H1 (cell line): ENCODE results near the gene ZNF618.

Experiments used
- EGR1 ChIP-seq: IDR thresholded peaks from 2 replicates; pipeline ENCODE4 v1.6.1; 2011; ENCODE audit warnings: low read depth, low read length, borderline replicate concordance
- EP300 ChIP-seq, 2 experiments: IDR thresholded peaks; 1 replicate in 1 of 2; 2 replicates in 1 of 2; pipeline ENCODE4 v1.6.1; 2011 to 2012; ENCODE audit warnings: low read depth in 2 of 2, low read length in 2 of 2, mild to moderate bottlenecking in 2 of 2, borderline replicate concordance in 1 of 2, inconsistent platforms in 1 of 2, moderate library complexity in 1 of 2
- FOSL1 ChIP-seq: IDR thresholded peaks from 2 replicates; pipeline ENCODE4 v1.6.1; 2011; ENCODE audit warnings: mild to moderate bottlenecking, low read depth, low read length, moderate library complexity; ENCODE audit not compliant: insufficient read depth
- PHF8 ChIP-seq: fragments of 200-600 bp; sonication (generic); conservative IDR thresholded peaks from 2 replicates; pipeline ENCODE4 v1.7.1; 2012; ENCODE audit warnings: low read depth, mild to moderate bottlenecking, inconsistent platforms, low read length, moderate library complexity
- POLR2AphosphoS5 ChIP-seq: IDR thresholded peaks from 2 replicates; pipeline ENCODE4 v1.6.1; 2011; ENCODE audit warnings: low read depth, low read length
- TEAD4 ChIP-seq: IDR thresholded peaks from 2 replicates; pipeline ENCODE4 v1.6.1; 2012; ENCODE audit warnings: low read depth, low read length, inconsistent platforms, mixed read lengths
- TF ChIP-seq, protein P1 (sequence below): IDR thresholded peaks from 2 replicates; pipeline ENCODE4 v1.6.1; 2011; ENCODE audit warnings: low read length, improper control_type of control experiment
- TF ChIP-seq, protein P2 (sequence below): IDR thresholded peaks from 2 replicates; pipeline ENCODE4 v1.6.1; 2012; ENCODE audit warnings: inconsistent platforms

DNA sequence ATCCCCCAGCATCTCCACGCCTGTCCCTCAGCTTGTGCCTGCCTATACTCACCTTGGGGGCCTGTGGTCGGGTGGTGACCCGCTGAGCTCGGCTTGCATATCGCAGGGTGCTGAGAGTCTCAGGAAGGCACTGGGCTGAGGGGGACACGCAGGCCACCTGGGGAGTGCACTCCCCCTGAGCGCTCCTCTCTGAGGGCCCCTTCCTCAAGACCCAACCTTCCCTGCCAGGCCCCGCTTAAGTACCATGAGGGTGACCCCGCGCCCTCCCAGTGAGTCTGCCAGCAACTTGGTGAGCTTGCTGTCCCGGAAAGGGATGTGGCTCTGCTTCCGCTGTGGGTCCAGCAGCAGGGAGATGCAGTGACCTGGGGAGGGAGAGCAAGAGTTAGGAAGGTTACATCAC lies 218.9 kb downstream of the ZNF618 start:
- TF ChIP-seq TEAD4 = no peak
- TF ChIP-seq EP300 (IDR thresholded peaks at IDR 0.05; ENCODE audit: borderline replicate concordance in 1 of 2, low read depth in 2 of 2, low read length in 2 of 2) = no peak
- no peak for TF ChIP-seq EGR1
- TF ChIP-seq, protein P1, sequence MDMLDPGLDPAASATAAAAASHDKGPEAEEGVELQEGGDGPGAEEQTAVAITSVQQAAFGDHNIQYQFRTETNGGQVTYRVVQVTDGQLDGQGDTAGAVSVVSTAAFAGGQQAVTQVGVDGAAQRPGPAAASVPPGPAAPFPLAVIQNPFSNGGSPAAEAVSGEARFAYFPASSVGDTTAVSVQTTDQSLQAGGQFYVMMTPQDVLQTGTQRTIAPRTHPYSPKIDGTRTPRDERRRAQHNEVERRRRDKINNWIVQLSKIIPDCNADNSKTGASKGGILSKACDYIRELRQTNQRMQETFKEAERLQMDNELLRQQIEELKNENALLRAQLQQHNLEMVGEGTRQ = no peak
- no peak for TF ChIP-seq FOSL1
- TF ChIP-seq, protein P2, sequence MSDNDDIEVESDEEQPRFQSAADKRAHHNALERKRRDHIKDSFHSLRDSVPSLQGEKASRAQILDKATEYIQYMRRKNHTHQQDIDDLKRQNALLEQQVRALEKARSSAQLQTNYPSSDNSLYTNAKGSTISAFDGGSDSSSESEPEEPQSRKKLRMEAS = no peak
- no peak for TF ChIP-seq PHF8
- no peak for TF ChIP-seq POLR2AphosphoS5
